Neuron (in vitro differentiated cells): ENCODE results near the gene AMN.

ENCODE experiments used
- H2AFZ ChIP-seq: one replicate; pipeline ENCODE4 v1.6.1; 2013; ENCODE audit warnings: low read depth, mild to moderate bottlenecking, inconsistent platforms, low read length, moderate library complexity
- H3K27me3 ChIP-seq: one replicate; pipeline ENCODE4 v1.6.1; 2013; ENCODE audit warnings: low read length; ENCODE audit not compliant: insufficient read depth
- H3K36me3 ChIP-seq: one replicate; pipeline ENCODE4 v1.6.1; 2013; ENCODE audit warnings: low read length; ENCODE audit not compliant: insufficient read depth
- H3K4me1 ChIP-seq: one replicate; pipeline ENCODE4 v1.6.1; 2013; ENCODE audit warnings: low read length; ENCODE audit not compliant: insufficient read depth
- H3K4me3 ChIP-seq: 2 replicates; pipeline ENCODE4 v1.5.1; 2013; ENCODE audit warnings: mild to moderate bottlenecking, low read length, moderate library complexity
- H3K9me3 ChIP-seq: one replicate; pipeline ENCODE4 v1.6.1; 2013; ENCODE audit warnings: low read length

Gene AMN

DNA sequence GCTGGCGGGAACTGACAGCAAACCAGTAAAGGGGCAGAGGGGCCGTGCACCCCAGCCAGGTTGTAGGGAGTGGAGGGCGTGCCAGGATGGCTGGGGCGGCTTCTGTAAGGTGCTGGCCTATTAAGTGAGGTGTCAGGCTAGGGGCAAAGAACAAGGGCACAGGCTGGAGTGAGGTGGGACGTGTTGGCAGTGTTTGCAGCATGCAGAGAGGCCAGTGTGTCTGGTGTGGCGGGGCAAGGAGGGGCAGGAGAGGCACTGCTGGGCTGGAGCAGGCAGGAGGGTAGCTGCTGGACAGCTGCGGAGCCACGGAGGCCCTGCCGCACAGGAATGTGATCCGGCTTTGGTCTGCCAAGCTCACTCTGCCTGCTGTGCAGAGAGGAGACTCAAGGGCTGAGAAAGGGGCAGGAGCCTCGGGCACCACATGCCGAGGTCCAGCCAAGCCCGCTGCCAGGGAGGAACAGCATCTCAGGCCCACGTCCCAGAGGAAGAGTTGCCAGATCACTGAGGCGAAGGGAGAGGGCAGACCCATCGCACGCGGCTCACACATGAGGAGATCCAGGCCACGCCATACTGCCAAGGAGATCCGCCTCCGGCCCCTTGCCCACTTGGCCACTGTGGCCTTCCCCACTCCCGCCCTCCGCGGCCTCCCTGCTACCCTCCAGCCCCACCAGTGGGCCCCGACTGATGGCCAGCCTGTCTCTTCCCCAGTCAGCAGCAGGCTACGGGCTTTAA is 46.8 kb downstream of the AMN start:
- H3K36me3 ChIP-seq: peaks cover 91% of the 10 kb centered on the region

DNA sequence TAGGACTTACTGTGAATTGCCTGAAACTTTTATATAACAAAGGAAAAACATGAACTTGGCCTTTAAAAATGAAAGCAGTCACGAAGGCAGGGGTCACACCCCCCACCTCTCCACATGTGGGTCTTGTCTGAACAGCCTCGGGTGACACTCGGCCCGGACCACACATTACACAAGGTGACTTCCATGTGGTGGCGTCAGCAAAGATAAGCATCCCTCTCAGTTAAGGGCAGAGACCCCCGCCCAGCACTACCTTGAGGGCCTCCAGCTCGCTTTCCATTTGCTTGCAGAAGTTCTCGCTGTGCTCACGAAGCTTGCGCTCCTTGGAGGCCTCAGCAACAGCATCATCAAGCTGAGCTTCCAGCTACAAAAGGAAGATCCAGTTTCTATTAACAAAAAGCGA is 47.4 kb downstream of the AMN start:
- Histone ChIP-seq H3K4me3 (no peak overlapping the region), H3K36me3 (peaks cover 89% of the 10 kb centered on the region), H3K27me3 (no peaks in the 10 kb centered on the region), H3K4me1 (no peaks in the 10 kb centered on the region), H2AFZ (no peak overlapping the region), H3K9me3 (peaks cover 4% of the 10 kb centered on the region)

More for the DNA sequence above, 46.8 kb downstream of the AMN start:
- H3K4me1 ChIP-seq: no peaks in the 10 kb centered on the region
- H2AFZ ChIP-seq: no peak overlapping the region
- no peaks in the 10 kb centered on the region for H3K27me3 ChIP-seq
- peaks cover 4% of the 10 kb centered on the region for H3K9me3 ChIP-seq
- H3K4me3 ChIP-seq: no peak overlapping the region

DNA sequence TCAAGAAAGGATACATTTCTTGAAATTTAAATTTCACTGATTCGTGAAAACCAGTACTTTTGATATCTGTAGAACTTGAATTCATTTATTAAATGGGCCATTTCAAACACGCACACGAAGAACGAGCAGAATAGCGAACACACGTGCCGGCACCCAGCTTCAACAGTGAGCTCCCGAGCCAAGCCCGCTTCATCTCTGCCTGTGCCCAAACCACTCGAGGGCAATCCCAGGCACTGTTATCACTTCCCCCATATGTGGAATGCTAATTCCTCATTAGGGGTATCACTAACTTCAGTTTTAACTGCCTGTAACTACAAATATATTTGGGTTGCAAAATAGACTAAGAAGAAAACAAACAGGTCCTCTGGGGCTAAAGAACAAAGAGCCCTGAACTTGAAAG is 48.0 kb downstream of the AMN start:
- H3K9me3 ChIP-seq: peaks cover 4% of the 10 kb centered on the region
- no peak overlapping the region for H3K4me3 ChIP-seq
- H3K36me3 ChIP-seq: peaks cover 84% of the 10 kb centered on the region
- no peaks in the 10 kb centered on the region for H3K27me3 ChIP-seq
- no peaks in the 10 kb centered on the region for H3K4me1 ChIP-seq
- no peak overlapping the region for H2AFZ ChIP-seq

DNA sequence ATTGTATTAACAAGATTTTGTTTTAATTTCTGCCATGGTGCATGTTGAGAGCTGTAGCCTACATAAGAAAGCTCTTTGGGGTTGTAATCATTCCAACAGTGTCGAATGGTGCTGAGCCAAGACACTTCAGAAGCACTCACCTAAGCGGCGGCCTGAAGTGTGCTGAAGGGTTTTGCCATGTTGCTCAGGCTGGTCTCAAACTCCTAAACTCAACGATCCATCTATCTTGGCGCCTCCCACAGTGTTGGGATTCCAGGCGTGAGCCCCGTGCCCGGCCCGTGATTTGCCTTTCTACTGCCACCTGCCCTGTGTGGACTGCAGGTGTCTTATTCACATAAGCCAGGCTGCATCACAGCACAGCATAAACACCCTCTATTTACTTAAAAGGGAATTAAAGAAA is 48.9 kb downstream of the AMN start:
- Histone ChIP-seq H2AFZ (no peak overlapping the region), H3K4me1 (no peaks in the 10 kb centered on the region), H3K27me3 (no peaks in the 10 kb centered on the region), H3K9me3 (peaks cover 2% of the 10 kb centered on the region), H3K36me3 (peaks cover 83% of the 10 kb centered on the region), H3K4me3 (no peak overlapping the region)

DNA sequence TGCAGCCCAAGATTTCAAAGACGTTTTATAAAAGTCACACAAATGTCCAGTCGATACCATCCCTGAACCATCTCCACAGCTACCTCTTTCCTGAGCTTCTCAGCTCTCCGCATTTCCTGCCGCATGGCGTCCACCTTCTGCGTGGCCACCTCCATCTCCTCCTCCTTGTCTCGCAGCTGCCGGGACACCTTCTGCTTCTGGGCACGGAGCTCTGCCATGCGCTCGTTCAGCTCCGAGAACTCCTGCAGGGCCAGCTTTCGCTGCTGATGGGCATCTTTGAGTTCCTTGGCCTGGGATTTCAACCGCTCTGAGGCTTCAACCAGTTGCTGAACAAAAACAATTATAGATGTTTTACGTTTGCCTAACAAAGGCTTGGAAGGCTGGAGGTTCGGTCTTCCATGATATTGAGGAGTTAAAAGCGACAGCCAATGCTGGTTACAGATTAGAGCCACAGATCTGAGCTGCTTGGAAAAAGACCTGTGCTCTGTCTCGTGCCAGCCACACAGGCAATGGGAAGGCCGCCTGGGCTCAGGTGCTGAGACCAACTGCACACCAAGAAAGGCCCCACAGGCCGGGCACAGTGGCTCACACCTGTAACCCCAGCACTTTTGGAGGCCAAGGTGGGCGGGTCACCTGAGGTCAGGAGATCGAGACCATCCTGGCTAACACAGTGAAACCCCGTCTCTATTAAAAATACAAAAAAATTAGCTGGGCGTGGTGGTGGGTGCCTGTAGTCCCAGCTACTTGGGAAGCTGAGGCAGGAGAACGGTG is 49.6 kb downstream of the AMN start:
- H3K9me3 ChIP-seq: peaks cover 2% of the 10 kb centered on the region
- no peak overlapping the region for H3K4me3 ChIP-seq
- H2AFZ ChIP-seq: no peak overlapping the region
- H3K36me3 ChIP-seq: peaks cover 83% of the 10 kb centered on the region
- H3K27me3 ChIP-seq: no peaks in the 10 kb centered on the region
- H3K4me1 ChIP-seq: no peaks in the 10 kb centered on the region

DNA sequence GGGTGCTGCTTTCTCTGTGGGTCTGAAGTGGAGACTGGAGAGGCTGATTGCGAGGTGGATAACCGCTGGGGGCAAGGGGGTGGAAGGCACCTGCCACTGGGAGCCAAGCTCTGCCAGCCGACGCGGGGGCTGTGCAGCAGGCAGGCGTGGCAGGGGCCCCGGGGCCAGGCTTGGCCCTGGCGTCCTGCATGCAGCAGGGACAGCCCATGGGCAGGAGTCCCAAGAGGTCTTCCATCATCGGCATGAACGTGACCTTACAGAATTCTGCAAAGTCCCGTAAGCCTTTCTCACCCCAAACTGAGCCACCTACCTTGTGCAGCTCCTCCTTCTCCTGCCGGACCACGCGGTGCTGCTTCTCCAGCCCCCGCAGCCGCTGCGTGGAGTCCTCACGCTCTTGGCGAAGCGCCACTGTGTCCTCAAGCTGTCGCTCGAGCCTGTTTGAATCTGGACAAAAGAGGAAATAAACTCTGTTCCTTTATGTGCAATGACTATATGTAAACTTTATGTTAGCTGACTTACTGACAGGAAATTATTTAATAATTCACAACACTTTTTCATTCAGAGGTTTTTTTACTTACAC is 51.3 kb downstream of the AMN start:
- Histone ChIP-seq H3K4me3 (no peak overlapping the region), H2AFZ (no peak overlapping the region), H3K36me3 (peaks cover 78% of the 10 kb centered on the region), H3K27me3 (no peaks in the 10 kb centered on the region), H3K4me1 (no peaks in the 10 kb centered on the region), H3K9me3 (no peaks in the 10 kb centered on the region)

DNA sequence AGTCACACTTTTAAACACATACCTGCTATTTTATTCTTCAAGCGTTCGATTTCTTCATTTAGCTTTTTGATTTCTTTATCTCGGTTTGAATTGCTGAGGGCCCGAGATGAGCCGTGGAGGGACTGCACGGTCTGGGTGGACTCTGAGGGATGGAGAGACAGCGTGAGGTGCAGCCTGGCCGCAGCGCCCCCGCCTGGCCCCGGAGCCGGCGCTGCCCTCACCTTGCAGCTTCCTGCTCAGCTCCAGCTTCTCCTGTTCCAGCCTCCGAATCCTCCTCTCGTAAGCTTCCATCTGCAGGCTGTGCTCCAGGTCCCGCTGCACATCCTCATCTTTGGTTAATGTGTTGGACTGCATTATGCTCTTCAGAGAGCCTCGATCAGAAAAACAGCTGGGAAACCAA is 53.2 kb downstream of the AMN start:
- peaks cover 70% of the 10 kb centered on the region for H3K36me3 ChIP-seq
- H3K27me3 ChIP-seq: no peaks in the 10 kb centered on the region
- H3K9me3 ChIP-seq: no peaks in the 10 kb centered on the region
- no peak overlapping the region for H3K4me3 ChIP-seq
- H3K4me1 ChIP-seq: no peaks in the 10 kb centered on the region
- no peak overlapping the region for H2AFZ ChIP-seq

DNA sequence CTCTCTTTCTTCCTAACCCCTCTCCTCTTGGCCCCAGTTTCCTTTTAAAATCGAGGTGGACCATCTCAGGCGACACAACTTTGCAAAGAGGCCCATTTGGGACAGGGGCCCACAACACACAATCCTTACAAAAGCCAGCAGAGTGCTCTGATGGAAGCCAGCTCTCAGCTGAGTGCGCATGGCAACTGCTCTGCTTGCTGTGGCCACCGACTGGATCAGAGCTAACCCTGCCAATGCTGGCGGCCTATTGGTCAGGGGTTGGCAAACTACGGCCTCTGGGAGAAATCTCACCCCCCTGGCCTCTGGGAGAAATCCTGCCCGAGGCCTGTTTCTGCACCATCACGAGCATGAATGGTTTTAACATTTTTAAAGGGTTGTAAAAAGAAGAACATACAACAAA is 55.0 kb downstream of the AMN start:
- H3K9me3 ChIP-seq: no peaks in the 10 kb centered on the region
- no peaks in the 10 kb centered on the region for H3K4me1 ChIP-seq
- H3K27me3 ChIP-seq: no peaks in the 10 kb centered on the region
- no peak overlapping the region for H2AFZ ChIP-seq
- no peak overlapping the region for H3K4me3 ChIP-seq
- H3K36me3 ChIP-seq: peaks cover 67% of the 10 kb centered on the region

DNA sequence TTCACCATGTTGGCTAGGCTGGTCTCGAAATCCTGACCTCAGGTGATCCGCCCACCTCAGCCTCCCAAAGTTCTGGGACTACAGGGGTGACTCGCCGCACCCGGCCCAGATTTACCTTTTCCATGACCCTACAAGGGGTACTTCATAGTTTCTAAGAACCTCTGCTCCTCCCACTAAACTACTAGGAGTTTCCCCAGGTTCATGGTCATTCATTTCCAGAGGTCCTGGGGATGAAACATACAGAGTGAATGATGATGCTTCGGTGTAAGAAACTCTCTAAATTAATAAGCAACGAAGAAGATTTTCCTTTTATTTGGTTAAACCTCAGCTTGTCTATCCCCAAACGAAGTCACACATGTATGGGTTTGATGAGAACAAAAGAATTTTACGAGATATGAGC is 56.9 kb downstream of the AMN start:
- Histone ChIP-seq H3K9me3 (no peaks in the 10 kb centered on the region), H3K36me3 (peaks cover 58% of the 10 kb centered on the region), H2AFZ (no peak overlapping the region), H3K4me1 (no peaks in the 10 kb centered on the region), H3K4me3 (no peak overlapping the region), H3K27me3 (no peaks in the 10 kb centered on the region)

DNA sequence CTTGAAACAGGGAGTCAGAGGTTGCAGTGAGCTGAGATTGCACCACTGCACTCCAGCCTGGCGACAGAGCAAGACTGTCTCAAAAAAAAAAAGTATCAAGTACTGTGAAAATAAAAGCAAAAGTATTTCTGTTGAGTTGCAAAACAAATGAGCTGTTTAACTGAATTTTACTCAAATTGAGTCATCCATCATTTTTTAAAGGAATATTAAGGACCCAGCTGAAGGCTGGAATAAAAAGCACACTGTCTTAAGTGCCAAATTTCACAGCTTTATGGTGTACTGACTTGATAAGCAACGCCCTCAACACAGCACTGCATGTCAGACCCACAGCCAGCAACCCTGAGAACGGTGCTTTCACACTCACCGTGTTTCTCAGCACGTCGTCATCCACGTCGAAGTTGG is 57.9 kb downstream of the AMN start:
- Histone ChIP-seq H3K27me3 (no peaks in the 10 kb centered on the region), H2AFZ (no peak overlapping the region), H3K9me3 (no peaks in the 10 kb centered on the region), H3K4me3 (no peak overlapping the region), H3K4me1 (no peaks in the 10 kb centered on the region), H3K36me3 (peaks cover 64% of the 10 kb centered on the region)
